Measurements from ENCODE around the gene C6orf132. TPM values are rescaled to one million over a fixed set of nuclear protein-coding genes. Genes with fewer than 3 reads are reported as not detected.
A peak's percentile ranks its signal among the peaks of the same experiment; 100 is the strongest.

C6orf132 gene
- total RNA-seq, 1 donor from 2014 or later: not detected

DNA sequence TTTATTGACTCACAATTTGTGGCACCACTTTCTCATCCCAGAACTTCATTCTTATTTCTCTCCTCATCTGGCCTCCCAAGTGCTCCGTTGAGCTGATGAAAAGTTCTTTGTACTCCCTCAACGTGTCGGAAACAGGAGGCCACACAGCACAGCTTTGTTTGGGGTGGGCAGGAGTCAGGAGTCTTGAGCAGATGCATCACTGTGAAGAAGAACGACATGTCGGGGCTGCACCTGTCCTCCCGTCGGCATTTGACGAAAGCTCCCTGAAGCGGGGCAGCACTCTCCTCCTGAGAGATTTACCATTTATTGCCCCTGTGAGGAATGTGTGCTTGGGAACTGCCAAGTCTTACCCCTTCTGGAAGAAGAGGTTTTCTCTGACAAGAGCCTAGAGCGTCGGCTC is 64.0 kb downstream of the C6orf132 start:
- no peak for DNase-seq (ENCODE audit: low read depth, low spot score)

DNA sequence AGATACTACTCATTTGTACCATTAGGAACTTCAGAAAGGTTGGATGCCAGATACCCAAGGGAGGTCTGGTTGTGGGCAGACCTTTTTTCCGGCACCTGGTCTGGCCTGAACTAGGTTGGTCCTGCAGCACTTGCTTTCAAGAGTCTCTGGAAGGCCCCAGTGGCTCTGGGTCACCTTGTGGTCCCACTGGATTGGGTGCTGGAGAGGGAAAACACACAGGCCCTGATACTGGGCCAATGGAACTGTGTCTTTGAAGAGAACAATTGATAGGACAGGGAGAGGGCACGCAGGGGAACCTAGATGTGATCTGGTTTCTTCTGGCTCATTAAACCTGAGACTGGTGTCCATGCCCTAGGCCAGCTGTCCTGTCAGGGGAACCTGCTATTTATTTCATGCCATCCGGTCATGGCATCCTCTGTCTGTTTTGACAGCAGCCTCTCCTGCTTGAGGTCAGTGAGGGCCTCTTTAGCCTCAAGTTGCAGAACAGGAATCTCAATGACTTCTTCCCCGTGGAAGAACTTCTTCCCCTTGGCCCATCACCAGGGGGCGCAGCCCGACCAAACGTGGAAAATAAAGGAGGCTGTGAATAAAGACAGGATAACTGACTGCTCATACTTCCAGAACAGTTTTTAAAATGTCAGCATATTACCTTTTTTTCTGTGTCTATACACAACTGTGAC is 67.1 kb downstream of the C6orf132 start:
- peak; percentile 33 for DNase-seq (ENCODE audit: low read depth, low spot score)

DNA sequence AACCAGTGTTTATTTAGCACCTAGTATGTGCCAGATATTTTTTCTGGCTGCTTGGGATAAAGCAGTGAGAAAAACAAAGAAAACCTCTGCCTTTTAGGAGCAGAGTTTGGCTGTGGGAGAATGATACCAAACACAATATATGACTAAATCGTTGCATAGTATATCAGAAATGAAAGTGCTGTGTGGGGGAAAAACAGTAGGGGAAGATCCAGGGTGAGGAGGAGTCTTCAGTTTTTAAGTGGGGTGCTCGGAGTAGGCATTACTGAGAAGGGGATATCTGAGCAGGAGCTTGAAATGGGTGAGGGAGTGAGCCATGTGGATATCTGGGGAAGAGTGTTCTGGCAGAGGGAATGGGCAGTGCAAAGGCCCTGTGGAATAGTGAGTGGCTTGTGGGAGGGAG is 69.1 kb downstream of the C6orf132 start:
- DNase-seq (ENCODE audit: low read depth, low spot score): no peak

DNA sequence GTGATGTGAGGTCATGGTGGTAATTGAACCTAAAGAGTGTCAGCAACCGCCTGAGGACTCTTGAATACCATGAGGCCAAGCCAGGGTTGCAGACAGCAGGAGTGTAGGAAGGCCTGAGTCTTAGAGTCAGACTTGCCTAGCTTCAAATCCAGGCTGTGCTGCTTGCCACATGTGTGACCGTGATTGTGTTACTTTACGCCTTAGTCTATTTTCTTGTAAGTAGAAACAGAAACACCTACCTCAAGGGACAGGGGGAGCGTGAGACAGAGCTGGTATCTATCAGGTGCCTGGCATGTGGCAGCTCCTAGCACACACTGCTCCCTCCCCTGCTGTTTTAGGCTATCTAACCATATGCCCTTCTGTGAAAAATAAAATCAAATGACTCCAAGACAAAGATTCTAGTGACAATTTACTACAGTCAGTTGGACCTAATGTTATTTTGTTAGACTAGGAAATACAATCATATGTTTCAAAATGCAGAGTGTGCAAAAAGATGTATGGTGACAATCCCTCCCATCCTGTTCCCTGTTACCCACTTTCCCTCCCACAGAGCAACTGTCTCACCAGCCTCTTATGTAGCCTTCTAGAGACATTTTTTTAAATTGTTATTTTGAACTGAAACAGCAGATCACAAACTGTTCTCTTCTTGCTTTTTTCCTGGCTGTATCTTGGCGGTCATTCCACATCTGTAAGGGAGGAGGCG is 70.4 kb downstream of the C6orf132 start:
- no peak for DNase-seq (ENCODE audit: low read depth, low spot score)

DNA sequence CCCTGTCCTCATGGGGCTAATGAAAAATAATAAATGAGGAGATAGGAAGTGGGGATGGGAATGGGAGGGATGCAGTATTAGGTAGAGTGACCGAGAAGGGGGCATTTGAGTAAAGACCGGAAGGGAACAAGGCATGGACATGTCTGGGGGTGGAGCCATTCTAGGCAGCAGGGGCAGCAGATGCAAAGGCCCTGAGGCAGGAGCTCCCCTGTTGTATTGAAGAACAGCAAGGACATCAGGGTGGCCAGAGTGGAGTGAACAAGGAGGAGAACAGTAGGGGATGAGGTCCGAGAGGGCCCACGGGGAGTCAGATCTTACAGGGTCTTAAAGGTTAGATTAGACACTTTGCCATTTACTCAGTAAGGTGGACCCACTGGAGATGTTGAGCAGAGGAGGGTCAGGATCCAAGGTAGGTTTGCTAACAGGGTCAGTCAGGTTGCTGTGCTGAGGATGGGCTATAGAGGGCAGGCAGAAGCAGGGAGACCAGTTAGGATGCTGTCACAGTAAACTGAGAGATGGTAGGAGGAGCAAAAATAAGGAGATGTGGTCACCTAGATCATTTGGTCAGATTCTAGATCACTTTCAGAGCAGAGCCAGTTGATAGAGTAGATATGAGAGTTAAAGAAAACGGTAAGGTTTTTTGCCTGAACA is 73.4 kb downstream of the C6orf132 start:
- DNase-seq (ENCODE audit: low read depth, low spot score): no peak

DNA sequence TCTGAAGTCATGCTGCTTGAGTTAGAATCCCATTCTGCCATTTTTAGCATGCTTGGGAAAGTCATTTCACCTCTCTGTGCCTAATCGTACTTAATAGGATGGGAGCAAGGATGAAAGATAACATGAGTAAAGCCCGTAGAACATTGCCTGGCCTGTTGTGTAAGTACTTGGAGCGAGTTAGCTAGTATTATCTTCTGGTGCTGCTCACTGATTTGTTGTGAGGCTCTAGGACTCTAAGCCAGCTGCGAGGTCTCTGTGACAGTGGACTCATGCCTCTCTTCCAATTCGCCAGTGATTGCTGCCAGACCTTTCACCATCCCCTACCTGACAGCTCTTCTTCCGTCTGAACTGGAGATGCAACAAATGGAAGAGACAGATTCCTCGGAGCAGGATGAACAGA is 74.2 kb downstream of the C6orf132 start:
- no peak for DNase-seq (ENCODE audit: low read depth, low spot score)

DNA sequence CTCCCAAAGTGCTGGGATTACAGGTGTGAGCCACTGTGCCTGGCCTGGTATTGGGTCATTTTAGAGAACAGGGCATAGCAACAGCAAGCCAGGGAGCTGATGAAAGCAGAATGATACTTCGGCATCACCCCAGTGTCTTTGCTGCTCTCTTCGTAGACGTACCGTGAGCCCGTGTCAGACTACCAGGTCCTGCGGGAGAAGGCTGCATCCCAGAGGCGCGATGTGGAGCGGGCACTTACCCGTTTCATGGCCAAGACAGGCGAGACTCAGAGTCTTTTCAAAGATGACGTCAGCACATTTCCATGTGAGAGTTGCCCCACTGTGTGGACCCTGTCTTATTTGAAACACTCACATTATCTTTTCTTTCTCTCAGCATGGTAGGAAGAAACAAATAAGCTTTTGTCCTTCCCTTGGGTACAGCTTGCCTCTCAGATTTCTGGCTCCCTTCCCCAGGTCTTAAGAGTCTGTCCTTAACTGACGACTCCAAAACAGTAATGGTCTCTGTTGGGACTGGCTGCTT is 76.2 kb downstream of the C6orf132 start:
- no peak for DNase-seq (ENCODE audit: low read depth, low spot score)

DNA sequence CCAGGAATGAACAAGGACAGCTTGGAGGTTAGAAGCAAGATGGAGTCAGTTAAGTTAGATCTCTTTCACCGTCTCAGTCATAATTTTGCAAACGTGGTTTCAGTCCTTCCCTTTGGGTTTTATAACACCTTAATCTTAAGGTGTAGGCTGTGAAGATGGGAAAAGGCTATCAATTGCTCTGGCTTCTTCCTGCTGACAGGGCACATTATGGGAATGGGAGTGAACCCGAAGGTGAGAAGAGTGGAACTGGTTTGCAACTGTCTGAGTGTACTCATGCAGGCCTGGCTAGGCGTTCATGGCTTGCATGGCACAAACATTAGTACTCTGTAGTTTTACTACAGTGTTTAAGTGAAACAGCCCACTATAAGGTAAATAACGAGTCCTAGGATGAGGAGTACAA is 82.7 kb downstream of the C6orf132 start:
- DNase-seq (ENCODE audit: low read depth, low spot score): no peak

DNA sequence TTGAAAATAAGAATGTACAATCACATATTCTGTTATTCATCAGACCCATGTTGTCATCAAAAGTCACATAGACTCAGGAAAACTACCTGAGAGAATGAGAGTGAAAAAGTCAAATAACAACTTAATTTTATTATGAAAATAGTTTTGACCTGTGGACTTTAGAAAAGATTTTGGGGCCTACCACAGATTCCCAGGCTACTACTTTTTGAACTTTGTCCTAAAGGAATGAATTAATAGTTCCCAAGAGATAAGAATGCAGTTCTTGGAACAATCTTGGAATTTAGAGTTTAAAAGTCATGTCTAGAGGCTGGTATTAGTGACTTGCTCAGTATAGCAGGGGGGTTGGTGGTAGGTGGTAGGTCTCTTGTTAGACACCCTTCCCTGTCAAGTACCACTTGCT is 88.8 kb downstream of the C6orf132 start:
- DNase-seq (ENCODE audit: low read depth, low spot score): no peak

DNA sequence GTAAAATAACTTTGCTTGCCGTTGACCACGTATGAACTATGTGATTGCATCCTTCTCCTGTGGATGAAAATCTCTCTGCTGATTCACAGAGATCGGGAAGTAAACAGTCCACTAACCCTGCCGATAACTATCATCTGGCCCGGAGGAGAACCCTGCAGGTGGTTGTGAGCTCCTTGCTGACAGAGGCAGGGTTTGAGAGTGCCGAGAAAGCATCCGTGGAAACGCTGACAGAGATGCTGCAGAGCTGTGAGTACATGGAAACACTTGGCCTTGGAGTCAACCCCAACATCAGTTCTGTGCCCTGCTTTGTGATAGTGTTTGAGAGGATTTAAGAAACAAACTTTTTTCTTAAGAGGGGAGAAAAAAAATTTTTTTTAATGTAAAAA is 91.2 kb downstream of the C6orf132 start:
- DNase-seq (ENCODE audit: low read depth, low spot score): no peak

Other genes starting within 250 kb of the C6orf132 start
- 1.8 and 3.2 TPM in 2 replicates for gene USP49, start 247.2 kb downstream of the C6orf132 start, total RNA-seq
- gene MED20, start 221.5 kb downstream of the C6orf132 start, total RNA-seq: 31.0 and 50.1 TPM in 2 replicates
- 30.6 and 32.7 TPM in 2 replicates for gene BYSL, start 221.1 kb downstream of the C6orf132 start, total RNA-seq
- gene CCND3, start 200.8 kb downstream of the C6orf132 start, total RNA-seq: 37.6 and 64.7 TPM in 2 replicates
- gene TAF8, start 92.1 kb downstream of the C6orf132 start, total RNA-seq: 16.3 and 37.0 TPM in 2 replicates
- not detected in 2 replicates for gene GUCA1A, start 30.7 kb upstream of the C6orf132 start, total RNA-seq
- 0.33 and 0.46 TPM in 2 replicates for gene GUCA1B, start 52.3 kb upstream of the C6orf132 start, total RNA-seq
- gene MRPS10, start 75.2 kb upstream of the C6orf132 start, total RNA-seq: 65.6 and 67.7 TPM in 2 replicates